Tibial artery (tissue), 4 donors: ENCODE measurements around the gene DDX18.
"Not testable (repeated sequence)": the region's sequence is repeated elsewhere in the genome, so short reads cannot be mapped to it uniquely, and the experiment has no call there.

Experiments used
- DNase-seq, 2 donors: peaks; one replicate each; pipeline ENCODE4 v3.0.0-alpha.2; 2019
- H3K27ac ChIP-seq, 2 donors: fragments of 200-600 bp; sonication (generic) in 1 of 2; 1 replicate in 1 of 2; 2 replicates in 1 of 2; pipeline ENCODE4 v1.5.1; 2018 to 2019; ENCODE audit warnings: mild to moderate bottlenecking in 1 of 2
- H3K27me3 ChIP-seq, 2 donors: fragments of 200-600 bp; sonication (generic) in 1 of 2; one replicate each; pipeline versions ENCODE4 v1.5.1 to v1.6.0; 2016 to 2019
- H3K36me3 ChIP-seq, 3 donors: fragments of 200-600 bp; sonication (generic) in 2 of 3; one replicate each; pipeline ENCODE4 v1.5.1; 2016 to 2019; ENCODE audit warnings: mild to moderate bottlenecking in 2 of 3
- H3K4me1 ChIP-seq, 4 donors: fragments of 200-600 bp; sonication (generic) in 2 of 4; 1 replicate in 3 of 4; 2 replicates in 1 of 4; pipeline ENCODE4 v1.5.1; 2016 to 2019
- H3K4me3 ChIP-seq, 2 donors: fragments of 200-600 bp; sonication (generic) in 1 of 2; 1 replicate in 1 of 2; 2 replicates in 1 of 2; pipeline ENCODE4 v1.5.1; 2018 to 2019; ENCODE audit warnings: mild to moderate bottlenecking in 2 of 2
- H3K9me3 ChIP-seq, 3 donors: fragments of 200-600 bp; sonication (generic) in 1 of 3; one replicate each; pipeline ENCODE4 v1.5.1; 2016 to 2019
- CTCF ChIP-seq, 2 experiments: fragments of 200-600 bp in 1 of 2; fragments of 450-650 bp in 1 of 2; IDR thresholded peaks; one replicate each; pipeline ENCODE4 v1.5.1; 2017 to 2019; ENCODE audit warnings: antibody characterized with exemption in 2 of 2, mild to moderate bottlenecking in 1 of 2, moderate library complexity in 1 of 2
- intact Hi-C: fragments of 100-400 bp; cut with DNase I; formaldehyde crosslinking; loops from one replicate; pipeline ENCODE4 v1.15.0; 2023; ENCODE audit warnings: low total_unique reads

The DDX18 gene

GRCh38 chr2:117812443-117812842 lies 2.0 kb upstream of the DDX18 start:
- Histone ChIP-seq H3K4me3 (no peak overlapping the region), H3K4me1 (peaks cover 4 to 23% (median 11%) of the 10 kb centered on the region in 4 donors), H3K27me3 (no peaks in the 10 kb centered on the region), H3K27ac (no peak overlapping the region), H3K36me3 (peaks cover 0 to under 1% (median under 1%) of the 10 kb centered on the region in 3 donors), H3K9me3 (no peaks in the 10 kb centered on the region)
- intact Hi-C loops, result no loop called here
- TF ChIP-seq CTCF (IDR thresholded peaks at IDR 0.05), result no peak
- DNase-seq, result no peak

GRCh38 chr2:117815946-117816345 lies 1.5 kb downstream of the DDX18 start:
- no peaks in the 10 kb centered on the region for H3K27me3 ChIP-seq
- H3K9me3 ChIP-seq, result no peaks in the 10 kb centered on the region
- peak overlapping the region in 1 of 2 donors; percentile 89 for H3K27ac ChIP-seq
- DNase-seq, result no peak
- H3K4me1 ChIP-seq, result peaks cover 4 to 24% (median 11%) of the 10 kb centered on the region in 4 donors
- peak overlapping the region; percentile 69 to 81 for H3K4me3 ChIP-seq
- TF ChIP-seq CTCF (IDR thresholded peaks at IDR 0.05), result no peak
- peaks cover 26 to 35% (median 35%) of the 10 kb centered on the region in 3 donors for H3K36me3 ChIP-seq
- intact Hi-C loops, result no loop called here

GRCh38 chr2:117818921-117819320 lies 4.4 kb downstream of the DDX18 start:
- Histone ChIP-seq H3K9me3 (no peaks in the 10 kb centered on the region), H3K27me3 (no peaks in the 10 kb centered on the region), H3K36me3 (peaks cover 53 to 65% (median 64%) of the 10 kb centered on the region in 3 donors), H3K27ac (no peak overlapping the region), H3K4me1 (peaks cover 4 to 24% (median 8%) of the 10 kb centered on the region in 4 donors), H3K4me3 (no peak overlapping the region)
- no peak for DNase-seq
- intact Hi-C loops, result no loop called here
- TF ChIP-seq CTCF (IDR thresholded peaks at IDR 0.05), result no peak

- intact Hi-C loops, result no loop called here
- Histone ChIP-seq H3K4me1 (peaks cover 0 to 20% (median 6%) of the 10 kb centered on the region in 4 donors), H3K9me3 (no peaks in the 10 kb centered on the region), H3K27ac (no peak overlapping the region), H3K36me3 (peaks cover 67 to 80% (median 77%) of the 10 kb centered on the region in 3 donors), H3K4me3 (no peak overlapping the region), H3K27me3 (no peaks in the 10 kb centered on the region)
- DNase-seq, result no peak
- TF ChIP-seq CTCF (IDR thresholded peaks at IDR 0.05), result no peak
Measured at GRCh38 chr2:117820444-117820843, 6.0 kb downstream of the DDX18 start.

GRCh38 chr2:117825437-117825836 lies 10.9 kb downstream of the DDX18 start:
- H3K36me3 ChIP-seq, result peaks cover 94 to 100% (median 95%) of the 10 kb centered on the region in 3 donors
- TF ChIP-seq CTCF (IDR thresholded peaks at IDR 0.05), result no peak
- no peak overlapping the region for H3K27ac ChIP-seq
- H3K4me3 ChIP-seq, result no peak overlapping the region
- H3K9me3 ChIP-seq, result no peaks in the 10 kb centered on the region
- intact Hi-C loops, result no loop called here
- H3K4me1 ChIP-seq, result no peaks in the 10 kb centered on the region
- H3K27me3 ChIP-seq, result no peaks in the 10 kb centered on the region
- no peak for DNase-seq

- H3K9me3 ChIP-seq, intact Hi-C loops, H3K27me3 ChIP-seq, H3K27ac ChIP-seq, H3K4me1 ChIP-seq, H3K4me3 ChIP-seq, DNase-seq: not testable (repeated sequence)
- peaks cover 85 to 99% (median 91%) of the 10 kb centered on the region in 3 donors for H3K36me3 ChIP-seq
Measured at GRCh38 chr2:117827464-117827863, 13.0 kb downstream of the DDX18 start.
